GM12878 (cell line): ENCODE data around the gene TOM1L1. TPM values are rescaled to one million over a fixed set of nuclear protein-coding genes. Genes with fewer than 3 reads are reported as not detected.

Experiments used
- ATAC-seq: fragments of 200-7000 bp; cut with Tn5 transposase; 3 replicates; pipeline ENCODE4 v1.9.1; 2020; ENCODE audit warnings: mild to moderate bottlenecking, moderate library complexity
- BruUV-seq: library from RNA; stranded (reverse); fragments of 400-500 nt; replicated peaks from 2 replicates; lab custom pipeline; 2021; lab: Mats Ljungman, UMichigan
- CTCF ChIA-PET: fragments of 300-600 bp; sonication (Branson Sonifier 250); formaldehyde crosslinking; extraction: SDS; loops from one replicate; lab custom pipeline; 2021; ENCODE audit warnings: inconsistent platforms; lab: Yijun Ruan, JAX
- POLR2A ChIA-PET: fragments of 350-600 bp; formaldehyde crosslinking; extraction: SDS; loops from one replicate; lab custom pipeline; 2021; ENCODE audit warnings: inconsistent platforms; lab: Charles Lee
- RAD21 ChIA-PET: fragments of 300-600 bp; sonication (Branson Sonifier 250); formaldehyde crosslinking; loops from one replicate; lab custom pipeline; 2023; ENCODE audit warnings: antibody characterized with exemption; ENCODE audit not compliant: unreplicated experiment; lab: Charles Lee
- SMC1A ChIA-PET: fragments of 300-600 bp; sonication (Branson Sonifier 250); formaldehyde crosslinking; loops from one replicate; lab custom pipeline; 2023; ENCODE audit not compliant: unreplicated experiment, uncharacterized antibody; lab: Charles Lee
- DNase-seq: peaks from one replicate; pipeline ENCODE4 v3.0.0-alpha.2; 2011; ENCODE audit warnings: low read depth, low spot score
- FAIRE-seq: peaks from 3 replicates; lab custom pipeline; 2011; peaks lifted over from hg19 to GRCh38; lab: Jason Lieb, UNC
- H2AFZ ChIP-seq: 2 replicates; pipeline ENCODE4 v1.6.0; 2011; ENCODE audit warnings: low read depth, low read length, control low read depth; ENCODE audit not compliant: control insufficient read depth
- H3K27ac ChIP-seq: 2 replicates; pipeline ENCODE4 v1.5.1; 2011; ENCODE audit warnings: control low read depth; ENCODE audit not compliant: control insufficient read depth, insufficient read depth
- H3K27me3 ChIP-seq, 2 experiments: replicated peaks in 1 of 2; 2 replicates each; pipeline versions ENCODE4 v1.6.0 to v1.6.1; 2011; ENCODE audit warnings: low read length in 1 of 2; ENCODE audit not compliant: control insufficient read depth in 2 of 2, insufficient read depth in 2 of 2
- H3K36me3 ChIP-seq, 2 experiments: 2 replicates each; pipeline ENCODE4 v1.5.1; 2011; ENCODE audit warnings: low read length in 1 of 2; ENCODE audit not compliant: control insufficient read depth in 2 of 2, insufficient read depth in 2 of 2
- H3K4me1 ChIP-seq: 2 replicates; pipeline ENCODE4 v1.6.1; 2011; ENCODE audit warnings: mild to moderate bottlenecking, low read length, moderate library complexity, mixed read lengths; ENCODE audit not compliant: control insufficient read depth, insufficient read depth
- H3K4me2 ChIP-seq: 2 replicates; pipeline ENCODE4 v1.6.0; 2011; ENCODE audit warnings: control low read depth; ENCODE audit not compliant: control insufficient read depth, insufficient read depth
- H3K4me3 ChIP-seq: fragments of 200-600 bp; sonication (generic); 2 replicates; pipeline ENCODE4 v1.5.1; 2016
- H3K79me2 ChIP-seq: 2 replicates; pipeline ENCODE4 v1.6.0; 2011; ENCODE audit warnings: low read length; ENCODE audit not compliant: control insufficient read depth, insufficient read depth
- H3K9ac ChIP-seq: 2 replicates; pipeline ENCODE4 v1.8.0; 2011; ENCODE audit warnings: low read length, control low read depth, mixed read lengths; ENCODE audit not compliant: control insufficient read depth, insufficient read depth
- H3K9me3 ChIP-seq: replicated peaks from 3 replicates; pipeline ENCODE4 v1.5.1; 2011; ENCODE audit warnings: mild to moderate bottlenecking, low read length; ENCODE audit not compliant: control insufficient read depth, insufficient read depth
- H4K20me1 ChIP-seq: 2 replicates; pipeline ENCODE4 v1.6.0; 2011; ENCODE audit not compliant: control insufficient read depth, insufficient read depth
- BCL3 ChIP-seq: IDR thresholded peaks from 2 replicates; pipeline ENCODE4 v1.6.1; 2011; ENCODE audit warnings: borderline replicate concordance, low read depth, mild to moderate bottlenecking, moderate library complexity, low read length; ENCODE audit not compliant: insufficient read depth, poor library complexity, severe bottlenecking
- CEBPZ ChIP-seq: fragments of 150-350 bp; IDR thresholded peaks from 2 replicates; pipeline ENCODE4 v1.6.1; 2016; ENCODE audit warnings: low read depth, low read length
- CREM ChIP-seq: IDR thresholded peaks from 2 replicates; pipeline ENCODE4 v1.6.1; 2014; ENCODE audit warnings: antibody characterized with exemption, low read depth
- HDAC2 ChIP-seq: fragments of 200-600 bp; sonication (generic); IDR thresholded peaks from 2 replicates; pipeline ENCODE4 v1.6.1; 2017
- IRF3 ChIP-seq: fragments of 450-650 bp; IDR thresholded peaks from 2 replicates; pipeline ENCODE4 v1.6.1; 2014; ENCODE audit warnings: mild to moderate bottlenecking
- KLF5 ChIP-seq: fragments of 450-650 bp; IDR thresholded peaks from 2 replicates; pipeline ENCODE4 v1.6.1; 2014; ENCODE audit warnings: mild to moderate bottlenecking; ENCODE audit not compliant: partially characterized antibody
- PBX3 ChIP-seq: IDR thresholded peaks from 2 replicates; pipeline ENCODE4 v1.6.1; 2011; ENCODE audit warnings: mild to moderate bottlenecking, low read depth, low read length, moderate library complexity; ENCODE audit not compliant: insufficient replicate concordance
- SRF ChIP-seq, 2 experiments: IDR thresholded peaks; 2 replicates each; pipeline ENCODE4 v1.6.1; 2011; ENCODE audit warnings: low read depth in 2 of 2, low read length in 2 of 2, mild to moderate bottlenecking in 1 of 2, moderate library complexity in 1 of 2
- SUPT20H ChIP-seq: IDR thresholded peaks from 2 replicates; pipeline ENCODE4 v1.6.1; 2011; ENCODE audit warnings: low read depth, mild to moderate bottlenecking, low read length, moderate library complexity, borderline replicate concordance; ENCODE audit not compliant: control insufficient read depth
- TCF7 ChIP-seq: IDR thresholded peaks from 2 replicates; pipeline ENCODE4 v1.6.1; 2014; ENCODE audit warnings: antibody characterized with exemption, borderline replicate concordance
- WGBS: methylation state at CpG from one replicate; pipeline ENCODE4 v1.1.6; 2016; ENCODE audit warnings: low lambda C conversion rate; ENCODE audit not compliant: insufficient replicate concordance, insufficient coverage; ENCODE audit errors: missing lambda C conversion rate; 5-methylcytosine and 5-hydroxymethylcytosine counted together
- in situ Hi-C: fragments of 300-500 bp; cut with MboI; formaldehyde crosslinking; loops from 9 replicates; pipeline ENCODE4 v1.14.3; 2018; ENCODE audit warnings: mixed read lengths
- intact Hi-C: fragments of 100-400 bp; cut with micrococcal nuclease; formaldehyde crosslinking; loops from one replicate; pipeline ENCODE4 v1.14.2; 2022; ENCODE audit not compliant: unreplicated experiment
- polyA plus RNA-seq, 11 experiments: library from polyadenylated mRNA; depleted of rRNA in 4 of 11; unstranded in 6 of 11; stranded (reverse) in 5 of 11; fragments of >200 nt; fragmentation: Nextera tagmentation in 4 of 11; fragmentation: Illumina TruSeq in 1 of 11; extraction: Ambion mirVana in 4 of 11; extraction: Trizol in 1 of 11; gene quantifications; 1 replicate in 1 of 11; 2 replicates in 10 of 11; pipeline versions ENCODE4 v1.2.1 to v1.2.3, GENCODE V29; 2011 to 2016; ENCODE audit warnings: inconsistent platforms in 2 of 11, missing spikeins in 2 of 11, low read depth in 1 of 11
- total RNA-seq, 4 experiments: library from RNA; depleted of rRNA in 3 of 4; stranded (reverse); fragments of >200 nt in 3 of 4; fragmentation: Illumina TruSeq in 1 of 4; extraction: Trizol in 1 of 4; gene quantifications; 2 replicates each; pipeline versions ENCODE4 v1.2.1 to v1.2.3, GENCODE V29; 2013 to 2021

Gene TOM1L1
- total and polyA plus RNA-seq, 10 of the 15 experiments (the other 5 are each of a cell fraction or from before 2014, with no cell fraction given), result 1.9 to 8.8 (median 2.5) TPM

GRCh38 chr17:54971901-54972300 lies 71.2 kb downstream of the TOM1L1 start (continued):
- TF ChIP-seq CEBPZ (no peak), SRF (IDR thresholded peaks at IDR 0.05; ENCODE audit: low read depth in 2 of 2, low read length in 2 of 2) (no peak), PBX3 (no peak), HDAC2 (no peak), KLF5 (no peak), CREM (no peak)

GRCh38 chr17:54972406-54973138 lies 71.9 kb downstream of the TOM1L1 start:
- H3K79me2 ChIP-seq, result peaks cover 30% of the 10 kb centered on the region
- no peaks in the 10 kb centered on the region for H3K27me3 ChIP-seq
- 89% methylated on average over 3 of the region's 3 CpGs for WGBS
- RAD21 ChIA-PET, result no interaction called here
- H3K27ac ChIP-seq, result no peak overlapping the region
- no peak for FAIRE-seq
- peaks cover 19% of the 10 kb centered on the region for H3K4me1 ChIP-seq
- no peaks in the 10 kb centered on the region for H4K20me1 ChIP-seq
- no peak overlapping the region; the same call in 1 of the 2 replicates for H3K4me2 ChIP-seq
- no peaks in the 10 kb centered on the region for H3K36me3 ChIP-seq
- H3K9ac ChIP-seq, result no peak overlapping the region
- intact Hi-C loops, result no loop called here
- peak overlapping the region; percentile 14; the same call in 1 of the 2 replicates for H3K4me3 ChIP-seq
- POLR2A ChIA-PET, result interaction anchor here (0.6 kb wide), 1 partner anchor 68 kb away, joined by 3 read pairs; no protein-coding TSS in a partner anchor
- in situ Hi-C loops, result no loop called here
- DNase-seq, result no peak
- SMC1A ChIA-PET, result interaction anchor here (0.6 to 3.7 kb wide), 3 partner anchors 12 to 513 kb away, joined by 3 to 17 read pairs (median 3); no protein-coding TSS in a partner anchor
- no TSS peak for BruUV-seq
- no peak for ATAC-seq
- CTCF ChIA-PET, result interaction anchor here (0.8 to 2.9 kb wide), 4 partner anchors 17 to 24 kb away, joined by 3 to 28 read pairs (median 4); no protein-coding TSS in a partner anchor
- no peaks in the 10 kb centered on the region; the same call in 2 of the 3 replicates for H3K9me3 ChIP-seq
- no peak overlapping the region for H2AFZ ChIP-seq
- no peak for TF ChIP-seq SUPT20H
- TF ChIP-seq BCL3, result no peak
- no peak for TF ChIP-seq IRF3
- TF ChIP-seq TCF7, result no peak
